Heart left ventricle (tissue), 13 donors: ENCODE results near the gene CYTH1.

Source experiments
- POLR2A ChIP-seq, 2 donors: fragments of 450-650 bp; IDR thresholded peaks; one replicate each; pipeline ENCODE4 v1.6.1; 2017; ENCODE audit warnings: antibody characterized with exemption in 2 of 2, mild to moderate bottlenecking in 2 of 2, moderate library complexity in 2 of 2
- TF ChIP-seq, protein P1 (sequence below), 12 donors: fragments of 200-600 bp; sonication (generic) in 4 of 12; IDR thresholded peaks; one replicate each; pipeline versions ENCODE4 v1.5.0 to v1.8.0; 2018 to 2022; ENCODE audit warnings: antibody characterized with exemption in 12 of 12, mild to moderate bottlenecking in 5 of 12
- donor health status: ischemic (EF 13 %, LVEDD 7.1; RV severe dilation, severe dysfunction).
- donor health status: DM: no; HTN: yes; CAD: no.
- donor health status: DM: no; HTN: no; CAD: no.
- donor health status: ischemic (EF 25% LVEDD 6.9; RV normal size, moderate dysfunction).
- donor health status: ischemic (EF 25% LVEDD 5.7; RV mildly dilated, moderate dysfunction).
- donor health status: ischemic (EF 35%, LVEDD 5.7; RV mildly dilated, moderate dysfunction).
- donor health status: nonischemic (EF 11% LVEDD 7.7; RV severe dilation, severe dysfunction).
- donor health status: DM: yes; HTN: yes; CAD: no.
- donor health status: PGD.
- donor health status: ischemic (EF 29% LVEDD 5.4; RV normal size, mild dysfunction).
- donor health status: nonischemic (EF 23%, LVEDD 6.1; RV moderate dilation, normal function).

DNA sequence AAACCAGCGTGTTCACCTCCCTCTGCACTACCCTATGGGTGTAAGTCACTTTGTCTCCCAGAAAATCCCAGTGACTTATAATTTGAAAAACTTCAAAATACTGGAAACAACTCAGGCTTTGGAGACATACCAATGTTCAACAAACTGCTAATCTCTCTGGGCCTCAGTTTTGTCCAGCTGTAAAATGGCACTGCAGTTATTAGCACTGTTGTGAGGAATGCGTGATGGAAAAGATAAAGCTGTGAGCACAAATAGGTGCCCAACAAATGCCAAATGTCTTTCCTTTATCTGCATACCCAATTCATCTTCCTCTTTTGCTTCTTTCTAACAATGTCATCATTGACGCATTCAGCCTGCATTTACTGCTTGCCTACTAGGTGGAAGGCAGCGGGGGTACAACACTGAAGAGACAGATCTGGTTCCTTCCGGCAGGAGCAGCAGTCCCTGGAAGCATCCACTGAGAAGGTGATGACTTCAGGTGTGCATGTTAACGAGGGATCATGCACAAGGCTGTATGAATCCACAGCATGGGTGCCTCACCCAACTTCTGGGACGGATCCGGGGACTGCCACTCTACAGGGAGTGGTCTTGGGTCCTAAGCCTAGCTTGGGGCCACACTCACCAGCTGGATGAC, 63.4 kb downstream of the CYTH1 start:
- TF ChIP-seq POLR2A (IDR thresholded peaks at IDR 0.05) = no peak
- TF ChIP-seq, protein P1, sequence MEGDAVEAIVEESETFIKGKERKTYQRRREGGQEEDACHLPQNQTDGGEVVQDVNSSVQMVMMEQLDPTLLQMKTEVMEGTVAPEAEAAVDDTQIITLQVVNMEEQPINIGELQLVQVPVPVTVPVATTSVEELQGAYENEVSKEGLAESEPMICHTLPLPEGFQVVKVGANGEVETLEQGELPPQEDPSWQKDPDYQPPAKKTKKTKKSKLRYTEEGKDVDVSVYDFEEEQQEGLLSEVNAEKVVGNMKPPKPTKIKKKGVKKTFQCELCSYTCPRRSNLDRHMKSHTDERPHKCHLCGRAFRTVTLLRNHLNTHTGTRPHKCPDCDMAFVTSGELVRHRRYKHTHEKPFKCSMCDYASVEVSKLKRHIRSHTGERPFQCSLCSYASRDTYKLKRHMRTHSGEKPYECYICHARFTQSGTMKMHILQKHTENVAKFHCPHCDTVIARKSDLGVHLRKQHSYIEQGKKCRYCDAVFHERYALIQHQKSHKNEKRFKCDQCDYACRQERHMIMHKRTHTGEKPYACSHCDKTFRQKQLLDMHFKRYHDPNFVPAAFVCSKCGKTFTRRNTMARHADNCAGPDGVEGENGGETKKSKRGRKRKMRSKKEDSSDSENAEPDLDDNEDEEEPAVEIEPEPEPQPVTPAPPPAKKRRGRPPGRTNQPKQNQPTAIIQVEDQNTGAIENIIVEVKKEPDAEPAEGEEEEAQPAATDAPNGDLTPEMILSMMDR (IDR thresholded peaks at IDR 0.05) = no peak
